Measurements from ENCODE around the gene SGK1. TPM values are rescaled to one million over a fixed set of nuclear protein-coding genes. Genes with fewer than 3 reads are reported as not detected.

Gene SGK1
- total RNA-seq, 5 donors from 2014 or later (not counting 1 experiment from before 2014, with no cell fraction given), result 18.9 to 165 (median 37.1) TPM

DNA sequence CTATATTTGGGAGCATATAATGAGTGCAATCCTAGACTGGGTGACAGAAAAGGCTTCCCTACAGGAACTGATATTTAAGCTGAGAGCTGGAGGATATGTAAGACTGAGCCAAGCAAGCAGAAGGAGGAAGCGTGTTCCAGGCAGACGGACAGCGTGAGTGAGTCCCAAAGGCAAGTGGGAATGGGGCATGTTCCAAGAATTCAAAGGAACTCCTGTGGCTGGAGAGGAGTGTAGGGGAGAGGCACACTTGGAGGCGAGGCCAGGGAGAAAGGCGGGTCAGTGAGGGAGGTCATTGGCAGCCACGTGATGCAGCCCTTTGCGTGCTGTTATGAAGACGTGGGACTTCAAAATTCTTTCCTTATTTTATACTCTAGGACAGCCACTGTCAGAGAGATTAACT lies 27.9 kb upstream of the SGK1 start:
- H3K36me3 ChIP-seq (ENCODE audit: control insufficient read depth in 2 of 2, extremely low read depth in 1 of 2, insufficient read depth in 1 of 2, low read length in 1 of 2), result no peaks in the 10 kb centered on the region
- H3K4me1 ChIP-seq (ENCODE audit: control insufficient read depth in 1 of 2, extremely low read depth in 1 of 2, insufficient read depth in 2 of 2, low read length in 2 of 2), result peaks cover 0 to 3% of the 10 kb centered on the region in 2 experiments
- no peaks in the 10 kb centered on the region for H3K9me3 ChIP-seq
- no peak overlapping the region for H3K4me3 Mint-ChIP-seq
- WGBS (ENCODE audit: insufficient coverage), result 89% methylated on average over 5 of the region's 8 CpGs
- H3K36me3 Mint-ChIP-seq, result no peaks in the 10 kb centered on the region
- H3K27me3 Mint-ChIP-seq, result no peaks in the 10 kb centered on the region
- H3K27ac ChIP-seq (ENCODE audit: low read length), result no peak overlapping the region
- ChIA-PET CTCF (no interaction called here), POLR2A (interaction anchor here in 1 of 2 donors (0.5 kb wide), 1 partner anchor 653 kb away, joined by 6 read pairs; no protein-coding TSS in a partner anchor)
- H3K9me3 Mint-ChIP-seq, result peaks cover 0 to 5% (median 0%) of the 10 kb centered on the region in 3 donors
- no peaks in the 10 kb centered on the region for H3K27me3 ChIP-seq (replicated peaks in 1 of 2; ENCODE audit: control insufficient read depth in 2 of 2, extremely low read depth in 1 of 2, insufficient read depth in 2 of 2, low read length in 1 of 2)
- no peak overlapping the region for H3K27ac Mint-ChIP-seq
- ATAC-seq (replicated peaks in 1 of 4) (no peak), DNase-seq (no peak)
- peaks cover 7 to 8% (median 7%) of the 10 kb centered on the region in 3 donors for H3K4me1 Mint-ChIP-seq
- H3K4me3 ChIP-seq (ENCODE audit: control insufficient read depth in 1 of 2, extremely low read depth in 1 of 2, low read length in 1 of 2), result no peak overlapping the region

DNA sequence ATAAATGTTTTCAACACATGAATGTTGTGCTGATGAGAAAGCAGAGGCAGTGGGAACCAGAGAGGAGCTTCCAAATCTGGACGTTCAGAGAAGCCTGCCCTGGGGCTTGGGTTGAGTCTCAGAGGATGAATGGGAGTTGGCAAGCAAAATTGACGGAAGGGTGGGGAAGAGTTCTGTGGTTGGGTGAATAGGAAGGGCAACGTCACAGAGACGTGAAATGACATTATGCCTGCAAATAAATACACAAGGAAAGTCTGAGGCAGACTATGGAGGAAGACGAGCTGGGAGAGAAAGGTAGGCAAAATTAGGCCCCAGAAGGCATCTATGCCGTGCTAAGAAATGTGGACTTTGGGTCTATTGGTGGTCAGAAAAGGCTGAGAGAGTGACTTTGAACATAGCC lies 25.2 kb upstream of the SGK1 start:
- Histone ChIP-seq H3K27me3 (replicated peaks in 1 of 2; ENCODE audit: control insufficient read depth in 2 of 2, extremely low read depth in 1 of 2, insufficient read depth in 2 of 2, low read length in 1 of 2) (no peaks in the 10 kb centered on the region), H3K9me3 (no peaks in the 10 kb centered on the region), H3K4me1 (ENCODE audit: control insufficient read depth in 1 of 2, extremely low read depth in 1 of 2, insufficient read depth in 2 of 2, low read length in 2 of 2) (peaks cover 0 to 3% of the 10 kb centered on the region in 2 experiments), H3K27ac (ENCODE audit: low read length) (no peak overlapping the region), H3K36me3 (ENCODE audit: control insufficient read depth in 2 of 2, extremely low read depth in 1 of 2, insufficient read depth in 1 of 2, low read length in 1 of 2) (no peaks in the 10 kb centered on the region), H3K4me3 (ENCODE audit: control insufficient read depth in 1 of 2, extremely low read depth in 1 of 2, low read length in 1 of 2) (no peak overlapping the region)
- peaks cover 7 to 11% (median 7%) of the 10 kb centered on the region in 3 donors for H3K4me1 Mint-ChIP-seq
- H3K4me3 Mint-ChIP-seq, result no peak overlapping the region
- ChIA-PET POLR2A (interaction anchor here in 1 of 2 donors (0.5 kb wide), 1 partner anchor 661 kb away, joined by 3 read pairs; no protein-coding TSS in a partner anchor), CTCF (no interaction called here)
- WGBS (ENCODE audit: insufficient coverage), result 87% methylated on average over 6 of the region's 6 CpGs
- no peaks in the 10 kb centered on the region for H3K36me3 Mint-ChIP-seq
- peaks cover 0 to 5% (median 0%) of the 10 kb centered on the region in 3 donors for H3K9me3 Mint-ChIP-seq
- H3K27ac Mint-ChIP-seq, result no peak overlapping the region
- ATAC-seq (replicated peaks in 1 of 4) (no peak), DNase-seq (no peak)
- no peaks in the 10 kb centered on the region for H3K27me3 Mint-ChIP-seq

DNA sequence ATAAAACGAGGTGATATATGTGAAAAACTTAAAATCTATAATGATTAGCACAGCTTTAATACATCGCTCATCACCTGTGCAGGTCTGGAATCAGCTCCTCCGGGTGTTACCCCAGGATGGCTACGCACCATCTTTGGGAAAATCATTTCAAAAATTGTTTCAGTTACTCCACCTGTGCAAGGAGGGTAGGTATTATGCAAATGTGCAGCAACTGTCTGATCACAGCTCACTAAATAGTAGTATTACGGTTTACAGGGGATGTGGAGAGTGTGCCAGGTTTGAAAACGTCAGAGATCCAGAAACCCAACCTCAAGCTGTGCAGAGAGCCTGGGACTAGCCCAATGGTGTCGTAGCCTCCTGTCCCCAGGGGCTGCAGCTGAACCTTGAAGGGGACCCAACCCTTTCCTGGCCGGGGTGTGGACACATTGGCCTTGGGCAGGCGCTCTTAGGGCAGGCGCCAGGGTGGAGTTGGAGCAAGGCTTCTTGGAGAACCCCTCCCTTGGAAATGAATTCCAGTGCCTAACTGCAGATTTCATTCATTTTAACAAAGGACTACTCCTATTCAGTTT lies 24.2 kb upstream of the SGK1 start:
- DNase-seq, result no peak
- 91% methylated on average over 5 of the region's 10 CpGs for WGBS (ENCODE audit: insufficient coverage)
- Mint-ChIP-seq H3K4me3 (no peak overlapping the region), H3K36me3 (no peaks in the 10 kb centered on the region), H3K27me3 (no peaks in the 10 kb centered on the region), H3K9me3 (peaks cover 0 to 5% (median 0%) of the 10 kb centered on the region in 3 donors), H3K27ac (no peak overlapping the region), H3K4me1 (peaks cover 7 to 14% (median 13%) of the 10 kb centered on the region in 3 donors)
- Histone ChIP-seq H3K9me3 (no peaks in the 10 kb centered on the region), H3K36me3 (ENCODE audit: control insufficient read depth in 2 of 2, extremely low read depth in 1 of 2, insufficient read depth in 1 of 2, low read length in 1 of 2) (no peaks in the 10 kb centered on the region), H3K4me3 (ENCODE audit: control insufficient read depth in 1 of 2, extremely low read depth in 1 of 2, low read length in 1 of 2) (no peak overlapping the region), H3K27me3 (replicated peaks in 1 of 2; ENCODE audit: control insufficient read depth in 2 of 2, extremely low read depth in 1 of 2, insufficient read depth in 2 of 2, low read length in 1 of 2) (no peaks in the 10 kb centered on the region), H3K27ac (ENCODE audit: low read length) (no peak overlapping the region), H3K4me1 (ENCODE audit: control insufficient read depth in 1 of 2, extremely low read depth in 1 of 2, insufficient read depth in 2 of 2, low read length in 2 of 2) (peaks cover 0 to 10% of the 10 kb centered on the region in 2 experiments)
- ChIA-PET CTCF (no interaction called here), POLR2A (no interaction called here)
- no peak for ATAC-seq (replicated peaks in 1 of 4)

DNA sequence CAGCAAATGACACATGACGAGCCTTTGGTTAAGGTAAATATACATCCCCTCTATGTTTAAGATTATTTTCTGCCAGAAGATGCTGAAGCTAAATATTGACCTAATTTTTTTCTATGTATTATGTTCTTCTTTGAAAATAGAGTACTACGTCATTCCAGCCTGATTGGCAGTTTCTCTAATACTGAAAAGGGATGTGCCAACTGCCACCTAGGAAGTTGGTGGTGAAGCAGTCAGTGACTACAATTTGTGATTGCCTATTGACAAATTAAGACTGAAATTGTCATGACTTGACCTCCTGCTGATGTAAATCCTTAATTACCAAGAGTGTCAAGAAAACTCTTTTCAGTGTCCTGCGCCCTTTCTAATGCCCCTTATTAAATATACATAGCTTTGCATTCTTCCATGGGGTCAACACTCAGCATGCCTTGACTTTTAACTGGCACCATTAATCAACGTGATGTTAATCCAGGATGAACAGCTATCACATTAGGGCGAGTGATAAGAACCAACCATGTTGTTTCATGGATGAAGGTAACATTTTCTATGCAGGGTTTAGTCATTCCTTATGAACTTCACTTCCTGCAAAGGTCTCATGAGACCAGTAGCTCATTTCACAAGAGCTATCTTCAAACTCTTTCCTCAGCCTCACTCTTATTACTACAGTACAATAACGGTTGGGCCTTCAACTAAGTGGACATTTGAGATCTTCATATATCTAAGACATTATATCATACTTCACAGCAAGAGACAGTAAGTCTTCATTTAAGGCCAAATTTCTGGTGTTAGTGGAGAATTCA lies 22.5 kb upstream of the SGK1 start:
- no peaks in the 10 kb centered on the region for H3K36me3 Mint-ChIP-seq
- H3K36me3 ChIP-seq (ENCODE audit: control insufficient read depth in 2 of 2, extremely low read depth in 1 of 2, insufficient read depth in 1 of 2, low read length in 1 of 2), result no peaks in the 10 kb centered on the region
- peaks cover 0 to 6% (median 6%) of the 10 kb centered on the region in 3 donors for H3K4me1 Mint-ChIP-seq
- no peak overlapping the region for H3K4me3 ChIP-seq (ENCODE audit: control insufficient read depth in 1 of 2, extremely low read depth in 1 of 2, low read length in 1 of 2)
- no peak overlapping the region for H3K4me3 Mint-ChIP-seq
- H3K4me1 ChIP-seq (ENCODE audit: control insufficient read depth in 1 of 2, extremely low read depth in 1 of 2, insufficient read depth in 2 of 2, low read length in 2 of 2), result peaks cover 0 to 8% of the 10 kb centered on the region in 2 experiments
- DNase-seq (no peak), ATAC-seq (replicated peaks in 1 of 4) (no peak)
- H3K9me3 ChIP-seq, result no peaks in the 10 kb centered on the region
- peaks cover 0 to 5% (median 0%) of the 10 kb centered on the region in 3 donors for H3K9me3 Mint-ChIP-seq
- no peaks in the 10 kb centered on the region for H3K27me3 Mint-ChIP-seq
- POLR2A ChIA-PET, result interaction anchor here in 1 of 2 donors (0.6 kb wide), 1 partner anchor 64 kb away, joined by 3 read pairs; no protein-coding TSS in a partner anchor
- no peak overlapping the region for H3K27ac Mint-ChIP-seq
- CTCF ChIA-PET, result interaction anchor here (0.6 to 1.5 kb wide), 4 partner anchors 10 to 583 kb away, joined by 3 read pairs; no protein-coding TSS in a partner anchor
- no peak overlapping the region for H3K27ac ChIP-seq (ENCODE audit: low read length)
- H3K27me3 ChIP-seq (replicated peaks in 1 of 2; ENCODE audit: control insufficient read depth in 2 of 2, extremely low read depth in 1 of 2, insufficient read depth in 2 of 2, low read length in 1 of 2), result no peaks in the 10 kb centered on the region
- 100% methylated on average over 1 of the region's 6 CpGs for WGBS (ENCODE audit: insufficient coverage)

DNA sequence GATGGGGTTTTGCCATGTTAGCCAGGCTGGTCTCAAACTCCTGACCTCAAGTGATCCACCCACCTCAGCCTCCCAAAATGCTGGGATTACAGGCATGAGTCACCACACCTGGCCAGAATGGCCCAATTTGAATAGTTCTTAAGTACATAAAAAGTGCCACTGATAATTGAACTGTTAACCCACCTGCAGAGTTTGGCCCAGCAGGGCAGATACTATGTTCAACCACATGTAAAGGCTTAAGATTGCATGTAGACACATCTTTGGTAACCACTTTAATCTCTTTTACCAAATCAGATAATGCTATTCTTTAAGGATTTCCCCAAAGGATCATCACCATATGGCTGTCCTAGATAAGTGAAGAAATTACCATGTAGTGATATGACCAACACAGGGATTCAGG lies 21.3 kb upstream of the SGK1 start:
- Mint-ChIP-seq H3K9me3 (peaks cover 0 to 5% (median 0%) of the 10 kb centered on the region in 3 donors), H3K4me3 (no peak overlapping the region), H3K27ac (no peak overlapping the region), H3K4me1 (peaks cover 0 to 6% (median 6%) of the 10 kb centered on the region in 3 donors), H3K27me3 (no peaks in the 10 kb centered on the region), H3K36me3 (no peaks in the 10 kb centered on the region)
- ATAC-seq (replicated peaks in 1 of 4) (no peak), DNase-seq (no peak)
- Histone ChIP-seq H3K4me1 (ENCODE audit: control insufficient read depth in 1 of 2, extremely low read depth in 1 of 2, insufficient read depth in 2 of 2, low read length in 2 of 2) (peaks cover 0 to 8% of the 10 kb centered on the region in 2 experiments), H3K27me3 (replicated peaks in 1 of 2; ENCODE audit: control insufficient read depth in 2 of 2, extremely low read depth in 1 of 2, insufficient read depth in 2 of 2, low read length in 1 of 2) (no peaks in the 10 kb centered on the region), H3K27ac (ENCODE audit: low read length) (no peak overlapping the region), H3K36me3 (ENCODE audit: control insufficient read depth in 2 of 2, extremely low read depth in 1 of 2, insufficient read depth in 1 of 2, low read length in 1 of 2) (no peaks in the 10 kb centered on the region), H3K4me3 (ENCODE audit: control insufficient read depth in 1 of 2, extremely low read depth in 1 of 2, low read length in 1 of 2) (no peak overlapping the region), H3K9me3 (no peaks in the 10 kb centered on the region)
- POLR2A ChIA-PET, result no interaction called here
- CTCF ChIA-PET, result no interaction called here

DNA sequence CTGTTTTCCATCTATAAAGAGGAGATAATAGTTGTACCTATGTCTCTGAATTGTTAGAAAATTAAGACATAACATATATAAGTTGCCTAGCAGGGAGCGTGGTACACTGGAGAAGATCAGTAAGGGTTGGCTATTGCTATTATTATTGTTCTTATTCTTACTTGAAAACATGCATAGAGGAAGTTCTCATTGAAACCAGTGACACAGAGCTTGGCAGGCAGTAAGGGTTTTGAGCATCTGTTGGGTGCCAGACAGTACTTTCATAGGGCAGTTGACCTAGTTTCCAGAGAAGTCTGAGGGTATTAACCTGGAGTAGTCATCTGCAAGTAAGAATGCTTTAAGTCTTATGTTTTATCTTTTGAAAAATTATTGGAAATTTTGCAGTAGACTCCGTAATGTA lies 13.3 kb upstream of the SGK1 start:
- POLR2A ChIA-PET, result no interaction called here
- CTCF ChIA-PET, result no interaction called here
- H3K9me3 Mint-ChIP-seq, result peaks cover 2% of the 10 kb centered on the region in 3 donors
- peaks cover 1% of the 10 kb centered on the region for H3K36me3 Mint-ChIP-seq
- no peaks in the 10 kb centered on the region for H3K4me1 Mint-ChIP-seq
- H3K4me3 Mint-ChIP-seq, result no peak overlapping the region
- H3K9me3 ChIP-seq, result no peaks in the 10 kb centered on the region
- peaks cover 0 to 4% of the 10 kb centered on the region in 2 experiments for H3K4me1 ChIP-seq (ENCODE audit: control insufficient read depth in 1 of 2, extremely low read depth in 1 of 2, insufficient read depth in 2 of 2, low read length in 2 of 2)
- WGBS (ENCODE audit: insufficient coverage), result no CpG with 5 or more reads among the region's 2 CpGs
- no peaks in the 10 kb centered on the region for H3K27me3 ChIP-seq (replicated peaks in 1 of 2; ENCODE audit: control insufficient read depth in 2 of 2, extremely low read depth in 1 of 2, insufficient read depth in 2 of 2, low read length in 1 of 2)
- DNase-seq (no peak), ATAC-seq (replicated peaks in 1 of 4) (no peak)
- H3K36me3 ChIP-seq (ENCODE audit: control insufficient read depth in 2 of 2, extremely low read depth in 1 of 2, insufficient read depth in 1 of 2, low read length in 1 of 2), result no peaks in the 10 kb centered on the region
- no peak overlapping the region for H3K4me3 ChIP-seq (ENCODE audit: control insufficient read depth in 1 of 2, extremely low read depth in 1 of 2, low read length in 1 of 2)
- H3K27ac ChIP-seq (ENCODE audit: low read length), result no peak overlapping the region
- no peaks in the 10 kb centered on the region for H3K27me3 Mint-ChIP-seq
- H3K27ac Mint-ChIP-seq, result no peak overlapping the region

Measured in T-cell (primary cell).